ENCODE measurements around the gene NAV2.

NAV2 gene

GRCh38 chr11:19753451-19754106 lies 40.9 kb downstream of the NAV2 start:
- no peak for DNase-seq

GRCh38 chr11:19756675-19757475 lies 44.2 kb downstream of the NAV2 start:
- DNase-seq = no peak

- no peak for DNase-seq
Measured at GRCh38 chr11:19759389-19759788, 46.8 kb downstream of the NAV2 start.

- no peak for DNase-seq
Measured at GRCh38 chr11:19762266-19762665, 49.6 kb downstream of the NAV2 start.

GRCh38 chr11:19763330-19763729 lies 50.7 kb downstream of the NAV2 start:
- DNase-seq = no peak

- DNase-seq = no peak
Measured at GRCh38 chr11:19766206-19766605, 53.6 kb downstream of the NAV2 start.

GRCh38 chr11:19766810-19767209 lies 54.2 kb downstream of the NAV2 start:
- DNase-seq = no peak

- no peak for DNase-seq
Measured at GRCh38 chr11:19767627-19768151, 55.1 kb downstream of the NAV2 start.

- no peak for DNase-seq
Measured at GRCh38 chr11:19768197-19768596, 55.6 kb downstream of the NAV2 start.

- no peak for DNase-seq
Measured at GRCh38 chr11:19768815-19769214, 56.2 kb downstream of the NAV2 start.

- DNase-seq = no peak
Measured at GRCh38 chr11:19769820-19770219, 57.2 kb downstream of the NAV2 start.

GRCh38 chr11:19770277-19770676 lies 57.6 kb downstream of the NAV2 start:
- no peak for DNase-seq

GRCh38 chr11:19771463-19771862 lies 58.8 kb downstream of the NAV2 start:
- DNase-seq = no peak

GRCh38 chr11:19772480-19772879 lies 59.8 kb downstream of the NAV2 start:
- DNase-seq = no peak

GRCh38 chr11:19774329-19774728 lies 61.7 kb downstream of the NAV2 start:
- no peak for DNase-seq

GRCh38 chr11:19774817-19775580 lies 62.4 kb downstream of the NAV2 start:
- no peak for DNase-seq

- no peak for DNase-seq
Measured at GRCh38 chr11:19775622-19776021, 63.0 kb downstream of the NAV2 start.

GRCh38 chr11:19777039-19777376 lies 64.4 kb downstream of the NAV2 start:
- no peak for DNase-seq

GRCh38 chr11:19777377-19778102 lies 64.9 kb downstream of the NAV2 start:
- no peak for DNase-seq

GRCh38 chr11:19779740-19780139 lies 67.1 kb downstream of the NAV2 start:
- no peak for DNase-seq

GRCh38 chr11:19781351-19781750 lies 68.7 kb downstream of the NAV2 start:
- DNase-seq = no peak

- DNase-seq = no peak
Measured at GRCh38 chr11:19785265-19785664, 72.6 kb downstream of the NAV2 start.

- no peak for DNase-seq
Measured at GRCh38 chr11:19786644-19787043, 74.0 kb downstream of the NAV2 start.

Measured in bone marrow (tissue), 2 donors.